Small intestine (tissue), 7 donors: ENCODE data around the gene PIGL. TPM values are rescaled to one million over a fixed set of nuclear protein-coding genes. Genes with fewer than 3 reads are reported as not detected.
"Not testable (repeated sequence)": the region's sequence is repeated elsewhere in the genome, so short reads cannot be mapped to it uniquely, and the experiment has no call there.

Experiments
- DNase-seq, 2 donors: peaks; one replicate each; pipeline versions ENCODE4 v3.0.0 to v3.0.0-alpha.2; 2013
- FAIRE-seq: peaks from 2 replicates; lab custom pipeline; 2012; peaks lifted over from hg19 to GRCh38; lab: Jason Lieb, UNC
- H3K27ac ChIP-seq, 3 donors: one replicate each; pipeline ENCODE4 v1.5.1; 2013; ENCODE audit warnings: low read length in 2 of 3, mild to moderate bottlenecking in 2 of 3, control low read depth in 1 of 3, inconsistent platforms in 1 of 3, low read depth in 1 of 3, moderate library complexity in 1 of 3
- H3K27me3 ChIP-seq, 3 donors: one replicate each; pipeline ENCODE4 v1.6.1; 2013; ENCODE audit warnings: low read length in 3 of 3, inconsistent platforms in 1 of 3; ENCODE audit not compliant: control insufficient read depth in 3 of 3, insufficient read depth in 3 of 3
- H3K36me3 ChIP-seq, 3 donors: one replicate each; pipeline ENCODE4 v1.6.1; 2013; ENCODE audit warnings: low read length in 3 of 3, inconsistent platforms in 1 of 3, low read depth in 1 of 3, mild to moderate bottlenecking in 1 of 3, moderate library complexity in 1 of 3; ENCODE audit not compliant: control insufficient read depth in 3 of 3, insufficient read depth in 2 of 3
- H3K4me1 ChIP-seq, 3 donors: one replicate each; pipeline ENCODE4 v1.6.1; 2013; ENCODE audit warnings: low read length in 2 of 3, inconsistent platforms in 1 of 3, low read depth in 1 of 3, mild to moderate bottlenecking in 1 of 3, moderate library complexity in 1 of 3; ENCODE audit not compliant: control insufficient read depth in 3 of 3, insufficient read depth in 2 of 3
- H3K4me3 ChIP-seq, 3 donors: one replicate each; pipeline ENCODE4 v1.5.1; 2013; ENCODE audit warnings: low read length in 3 of 3, control low read depth in 1 of 3, inconsistent platforms in 1 of 3, low read depth in 1 of 3, mild to moderate bottlenecking in 1 of 3, moderate library complexity in 1 of 3
- H3K9me3 ChIP-seq, 2 donors: one replicate each; pipeline ENCODE4 v1.6.1; 2013; ENCODE audit warnings: low read depth in 1 of 2, low read length in 1 of 2; ENCODE audit not compliant: control insufficient read depth in 2 of 2, insufficient read depth in 1 of 2
- WGBS, 3 donors: extraction: QIAGEN DNeasy Blood & Tissue Kit; methylation state at CpG; one replicate each; pipeline ENCODE4 v1.1.7; 2013; 5-methylcytosine and 5-hydroxymethylcytosine counted together
- polyA plus RNA-seq, 4 donors: library from polyadenylated mRNA; stranded (reverse) in 3 of 4; unstranded in 1 of 4; fragments of 200-250 nt in 3 of 4; fragments of 120-200 nt in 1 of 4; gene quantifications; one replicate each; pipeline versions ENCODE4 v1.2.1 to v1.2.3, GENCODE V29; 2013
- donor health status: healthy with polysubstance abuse.
- donor health status: control.
- donor health status: control.
- donor health status: Bipolar disorder and iron deficiency.
- donor health status: healthy.

Gene PIGL
- polyA plus RNA-seq, 4 donors: 19.0 to 43.1 (median 25.9) TPM

DNA sequence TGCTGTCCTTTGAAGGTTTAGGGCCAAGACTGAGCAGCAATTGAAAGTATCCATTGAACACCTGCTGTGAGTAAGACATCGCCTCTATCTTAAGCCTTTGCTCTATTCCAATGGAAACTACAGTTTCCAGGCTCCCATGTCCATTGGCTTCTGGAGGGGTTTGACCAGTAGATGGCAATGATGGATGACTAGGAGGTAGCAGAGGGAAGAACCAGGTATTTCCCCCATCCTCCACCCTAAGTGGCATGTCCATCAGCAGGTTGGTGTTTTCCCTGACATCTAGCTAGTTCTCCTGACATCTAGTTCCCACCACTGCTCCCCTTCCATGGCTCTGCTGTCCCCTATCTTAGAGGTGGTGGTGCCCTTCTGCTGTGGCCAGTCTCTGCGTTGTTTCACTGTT lies 77.5 kb downstream of the PIGL start:
- no peak overlapping the region for H3K4me3 ChIP-seq
- H3K27me3 ChIP-seq: no peaks in the 10 kb centered on the region
- H3K27ac ChIP-seq: peak overlapping the region; percentile 69 to 89 (median 80)
- 45 to 72% (median 71%) methylated on average over 2 of the region's 2 CpGs for WGBS, 3 donors
- H3K9me3 ChIP-seq: peaks cover 0 to 4% of the 10 kb centered on the region in 2 donors
- H3K36me3 ChIP-seq: peaks cover 0 to 10% (median 0%) of the 10 kb centered on the region in 3 donors
- H3K4me1 ChIP-seq: peaks cover 3 to 61% (median 8%) of the 10 kb centered on the region in 3 donors
- peak in 1 of 2 donors; percentile 45 for DNase-seq
- FAIRE-seq: no peak

DNA sequence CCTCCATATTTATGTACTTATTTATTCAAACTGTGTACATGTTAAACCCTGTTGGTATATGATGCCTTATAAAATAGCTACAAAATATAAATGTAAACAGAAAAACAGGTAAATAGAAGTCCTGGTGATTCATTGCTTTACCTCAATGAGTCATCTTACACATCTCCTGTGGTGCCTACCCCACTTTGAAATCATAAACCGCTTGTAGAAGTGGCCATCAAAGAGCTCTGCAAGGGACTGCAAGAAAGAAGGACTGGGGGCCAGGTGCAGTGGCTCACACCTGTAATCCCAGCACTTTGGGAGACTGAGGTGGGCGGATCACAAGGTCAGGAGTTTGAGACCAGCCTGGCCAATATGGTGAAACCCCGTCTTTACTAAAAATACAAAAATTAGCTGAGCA lies 79.1 kb downstream of the PIGL start:
- Histone ChIP-seq H3K36me3 (peaks cover 0 to 17% (median 2%) of the 10 kb centered on the region in 3 donors), H3K4me1 (peaks cover 6 to 59% (median 7%) of the 10 kb centered on the region in 3 donors), H3K27ac (peak overlapping the region in 1 of 3 donors; percentile 2)
- WGBS, 3 donors: 63 to 82% (median 71%) methylated on average over 3 of the region's 3 CpGs
- not testable (repeated sequence) for FAIRE-seq, H3K27me3 ChIP-seq, H3K9me3 ChIP-seq, H3K4me3 ChIP-seq
- peak in 1 of 2 donors; percentile 36 for DNase-seq

DNA sequence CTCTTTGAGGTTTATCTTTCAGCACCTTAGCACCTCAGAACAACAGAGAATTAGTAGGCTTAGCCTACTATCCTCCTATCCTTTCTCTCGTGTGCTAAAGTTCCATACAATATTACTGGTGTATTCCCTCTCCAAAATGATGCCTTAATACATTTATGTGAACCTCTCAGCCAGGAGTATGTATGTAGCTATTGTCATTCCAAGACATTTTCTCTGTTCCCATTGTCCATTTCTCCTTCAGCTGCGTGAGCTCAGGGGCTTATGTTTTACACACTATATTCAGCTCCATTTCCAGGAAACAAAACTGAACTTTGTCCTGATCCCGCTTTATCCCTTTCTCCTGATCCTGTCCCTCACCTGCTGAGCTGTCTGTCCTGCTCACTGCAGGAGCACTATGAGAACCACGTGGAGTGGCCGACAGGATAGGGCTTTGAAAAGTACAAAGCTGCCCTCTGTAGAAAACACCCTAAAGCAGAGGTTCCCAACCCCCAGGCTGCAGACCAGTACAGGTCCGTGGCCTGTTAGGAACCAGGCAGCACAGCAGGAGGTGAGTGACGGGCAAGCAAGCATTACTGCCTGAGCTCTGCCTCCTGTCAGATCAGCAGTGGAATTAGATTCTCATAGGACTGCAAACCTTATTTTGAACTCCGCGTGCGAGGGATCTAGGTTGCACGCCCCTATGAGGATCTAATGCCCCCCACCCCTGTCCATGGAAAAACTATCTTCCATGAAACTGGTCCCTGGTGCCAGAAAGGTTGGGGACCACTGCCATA lies 80.5 kb downstream of the PIGL start:
- peaks cover 0 to 4% of the 10 kb centered on the region in 2 donors for H3K9me3 ChIP-seq
- peak; percentile 90 to 91 for DNase-seq
- H3K4me1 ChIP-seq: peaks cover 6 to 55% (median 7%) of the 10 kb centered on the region in 3 donors
- no peaks in the 10 kb centered on the region for H3K27me3 ChIP-seq
- peak overlapping the region; percentile 83 to 94 (median 84) for H3K27ac ChIP-seq
- WGBS, 3 donors: 16 to 58% (median 32%) methylated on average over 11 of the region's 11 CpGs
- no peak overlapping the region for H3K4me3 ChIP-seq
- H3K36me3 ChIP-seq: peaks cover 0 to 26% (median 2%) of the 10 kb centered on the region in 3 donors
- FAIRE-seq: no peak

DNA sequence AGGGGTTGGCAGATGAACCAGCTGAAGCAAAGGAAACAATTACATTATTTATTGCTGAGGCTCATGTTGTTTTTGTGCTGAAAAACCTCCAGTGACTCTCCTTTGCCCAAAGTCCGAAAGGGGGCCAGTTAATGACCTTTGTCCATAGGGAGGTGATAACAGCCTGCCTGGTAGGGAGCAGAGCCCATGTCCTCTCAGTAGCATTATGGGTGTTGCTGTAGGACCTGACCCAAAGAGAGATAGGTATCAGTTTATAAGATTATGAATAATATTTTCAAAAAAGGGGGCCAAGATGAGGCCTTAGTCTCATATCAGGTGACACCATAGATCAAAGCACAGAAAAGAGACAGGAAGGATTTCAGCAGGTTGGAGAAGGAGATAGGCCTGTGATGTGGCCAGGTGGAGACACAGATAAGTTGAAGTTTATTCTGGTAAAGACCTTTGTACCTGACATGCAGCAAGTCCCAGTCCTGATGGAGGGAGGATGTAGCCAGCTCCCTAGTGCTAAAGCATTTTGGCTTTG lies 81.2 kb downstream of the PIGL start:
- H3K4me3 ChIP-seq: no peak overlapping the region
- WGBS, 3 donors: 24 to 72% (median 32%) methylated on average over 1 of the region's 1 CpG
- peaks cover 6 to 57% (median 7%) of the 10 kb centered on the region in 3 donors for H3K4me1 ChIP-seq
- FAIRE-seq (no peak), DNase-seq (peak; percentile 82 to 88)
- peaks cover 0 to 30% (median 2%) of the 10 kb centered on the region in 3 donors for H3K36me3 ChIP-seq
- H3K9me3 ChIP-seq: peaks cover 0 to 4% of the 10 kb centered on the region in 2 donors
- no peaks in the 10 kb centered on the region for H3K27me3 ChIP-seq
- peak overlapping the region; percentile 83 to 94 (median 84) for H3K27ac ChIP-seq

DNA sequence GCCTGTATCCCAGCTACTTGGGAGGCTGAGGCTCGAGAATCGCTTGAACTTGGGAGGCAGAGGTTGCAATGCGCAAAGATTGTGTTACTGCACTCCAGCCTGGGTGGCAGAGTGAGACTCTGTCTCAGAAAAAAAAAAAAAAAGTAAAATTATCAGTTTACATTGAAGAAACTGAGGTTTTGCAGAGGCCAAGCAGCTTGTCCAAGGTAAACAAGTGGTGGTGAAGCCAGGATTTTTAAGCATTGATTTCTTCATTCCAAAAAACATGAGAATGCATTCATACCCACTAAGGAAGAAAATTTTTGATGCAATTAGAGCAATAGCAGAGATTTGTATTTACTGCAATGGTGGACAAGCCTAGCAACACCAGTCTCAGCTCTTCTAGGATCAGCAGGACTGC lies 83.5 kb downstream of the PIGL start:
- DNase-seq: no peak
- Histone ChIP-seq H3K4me3 (no peak overlapping the region), H3K27ac (peak overlapping the region in 1 of 3 donors; percentile 94), H3K9me3 (peaks cover 0 to 4% of the 10 kb centered on the region in 2 donors), H3K36me3 (peaks cover 0 to 33% (median 2%) of the 10 kb centered on the region in 3 donors), H3K27me3 (no peaks in the 10 kb centered on the region), H3K4me1 (peaks cover 3 to 52% (median 7%) of the 10 kb centered on the region in 3 donors)
- WGBS, 3 donors: 89 to 94% (median 93%) methylated on average over 3 of the region's 3 CpGs
- no peak for FAIRE-seq

DNA sequence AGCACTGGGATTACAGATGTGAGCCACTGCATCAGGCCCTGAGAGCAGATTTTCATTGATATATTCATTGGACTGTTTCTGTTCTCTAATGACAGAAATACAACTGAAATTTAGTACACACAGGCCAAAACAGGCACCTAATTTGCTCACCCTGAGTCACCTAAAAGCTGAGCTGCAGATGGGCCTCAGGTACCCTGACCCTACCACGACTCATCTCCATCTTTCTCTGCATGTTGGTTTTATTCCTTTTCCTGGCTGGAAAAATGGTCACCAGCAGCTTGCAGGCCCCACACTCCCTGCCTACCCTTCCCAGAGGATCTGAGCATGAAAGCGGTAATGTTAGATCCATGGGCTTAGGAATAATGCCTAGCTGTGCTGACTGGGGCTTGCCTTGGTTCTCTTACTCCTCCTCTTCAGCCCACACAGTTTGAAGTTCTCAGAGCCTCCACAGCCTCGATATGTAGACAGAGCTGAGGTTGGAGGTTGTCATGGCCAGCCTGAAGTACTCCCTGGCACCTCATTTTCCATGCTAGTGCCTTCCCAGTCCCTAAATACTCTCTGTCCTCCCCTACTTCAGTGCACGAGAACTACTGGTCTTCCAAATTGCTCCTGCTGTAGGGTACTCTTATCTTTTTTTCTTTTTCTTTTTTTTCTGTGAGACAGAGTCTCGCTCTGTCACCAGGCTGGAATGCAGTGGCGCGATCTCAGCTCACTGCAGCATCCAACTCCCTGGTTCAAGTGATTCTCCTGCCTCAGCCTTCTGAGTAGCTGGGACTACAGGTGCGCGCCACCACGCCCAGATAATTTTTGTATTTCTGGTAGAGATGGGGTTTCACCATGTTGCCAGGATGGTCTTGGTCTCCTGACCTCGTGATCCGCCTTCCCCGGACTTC lies 85.2 kb downstream of the PIGL start:
- no peak for DNase-seq
- WGBS, 3 donors: 88 to 98% (median 98%) methylated on average over 13 of the region's 13 CpGs
- H3K36me3 ChIP-seq: peaks cover 0 to 39% (median 2%) of the 10 kb centered on the region in 3 donors
- FAIRE-seq: no peak
- H3K9me3 ChIP-seq: no peaks in the 10 kb centered on the region
- H3K4me1 ChIP-seq: peaks cover 5 to 61% (median 7%) of the 10 kb centered on the region in 3 donors
- no peak overlapping the region for H3K4me3 ChIP-seq
- no peak overlapping the region for H3K27ac ChIP-seq
- no peaks in the 10 kb centered on the region for H3K27me3 ChIP-seq

DNA sequence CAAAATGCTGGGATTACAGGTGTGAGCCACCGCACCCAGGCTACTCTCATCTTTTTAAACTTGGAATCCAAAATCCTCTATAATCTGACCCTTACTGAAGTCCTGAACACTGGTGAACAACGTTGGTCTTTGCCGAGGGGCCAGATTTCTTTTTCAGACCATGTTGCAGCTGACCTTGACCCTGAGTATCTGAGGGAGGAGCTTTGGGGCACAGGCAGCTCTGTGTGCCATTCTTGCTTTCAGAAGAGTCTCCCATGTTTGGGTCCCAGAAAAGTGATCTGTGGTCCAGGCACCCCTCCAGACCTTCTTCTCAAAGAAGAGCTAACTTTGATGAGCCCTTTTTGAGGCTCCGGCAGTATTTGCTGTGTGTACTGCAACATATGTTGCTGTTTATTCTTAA lies 85.8 kb downstream of the PIGL start:
- Histone ChIP-seq H3K27me3 (no peaks in the 10 kb centered on the region), H3K27ac (no peak overlapping the region), H3K4me1 (peaks cover 6 to 56% (median 7%) of the 10 kb centered on the region in 3 donors), H3K9me3 (no peaks in the 10 kb centered on the region), H3K4me3 (no peak overlapping the region), H3K36me3 (peaks cover 0 to 39% (median 2%) of the 10 kb centered on the region in 3 donors)
- no peak for FAIRE-seq
- 69 to 80% (median 79%) methylated on average over 4 of the region's 4 CpGs for WGBS, 3 donors
- DNase-seq: no peak

DNA sequence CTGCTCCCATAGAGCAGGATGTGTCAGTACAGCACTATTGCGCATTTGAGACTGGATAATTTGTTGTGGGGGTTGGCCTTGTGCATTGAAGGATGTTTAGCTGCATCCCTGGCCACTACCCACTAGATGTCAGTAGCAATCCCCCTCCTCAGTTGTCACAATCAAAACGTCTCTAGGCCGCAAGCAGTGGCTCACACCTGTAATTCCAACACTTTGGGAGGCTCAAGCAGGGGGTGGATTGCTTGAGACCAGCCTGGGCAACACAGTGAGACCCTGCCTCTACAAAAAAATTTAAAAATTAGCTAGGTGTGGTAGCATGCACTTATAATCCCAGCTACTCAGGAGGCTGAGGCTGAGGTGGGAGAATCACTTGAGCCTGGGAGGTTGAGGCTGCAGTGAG lies 87.8 kb downstream of the PIGL start:
- Histone ChIP-seq H3K9me3 (no peaks in the 10 kb centered on the region), H3K27me3 (no peaks in the 10 kb centered on the region), H3K27ac (no peak overlapping the region), H3K36me3 (peaks cover 0 to 47% (median 2%) of the 10 kb centered on the region in 3 donors), H3K4me1 (peaks cover 1 to 37% (median 4%) of the 10 kb centered on the region in 3 donors), H3K4me3 (no peak overlapping the region)
- peak; percentile 48 to 59 for DNase-seq
- WGBS, 3 donors: 57 to 68% (median 61%) methylated on average over 3 of the region's 3 CpGs
- FAIRE-seq: no peak
